GM12875 (cell line): ENCODE data around the gene HDAC11.
"Not testable (repeated sequence)": the region's sequence is repeated elsewhere in the genome, so short reads cannot be mapped to it uniquely, and the experiment has no call there.

Source experiments
- H3K4me3 ChIP-seq: one replicate; pipeline ENCODE4 v1.5.1; 2011; ENCODE audit warnings: low read depth, low read length, control low read depth
- CTCF ChIP-seq: IDR thresholded peaks from 2 replicates; pipeline ENCODE4 v1.5.1; 2011; ENCODE audit warnings: low read depth, mild to moderate bottlenecking, control low read depth, inconsistent platforms, low read length, moderate library complexity, borderline replicate concordance; ENCODE audit not compliant: insufficient read depth

The HDAC11 gene

GRCh38 chr3:13479582-13480339, at the start of gene HDAC11:
Gene HDAC11 (plus strand): TSS chr3:13480306. CDS start chr3:13480348, 42 bp downstream.
- peak within 1 kb of the TSS; percentile 49 for H3K4me3 ChIP-seq
- TF ChIP-seq CTCF: no peak

- H3K4me3 ChIP-seq: not testable (repeated sequence)
Observed at GRCh38 chr3:13430411-13430875, 49.7 kb upstream of the HDAC11 start.

GRCh38 chr3:13432093-13432492, 48.0 kb upstream of the HDAC11 start:
- TF ChIP-seq CTCF: no peak
- no peak overlapping the region for H3K4me3 ChIP-seq

- H3K4me3 ChIP-seq: no peak overlapping the region
Observed at GRCh38 chr3:13433912-13434311, 46.2 kb upstream of the HDAC11 start.

GRCh38 chr3:13436213-13436612, 43.9 kb upstream of the HDAC11 start:
- not testable (repeated sequence) for H3K4me3 ChIP-seq

More at GRCh38 chr3:13433912-13434311, 46.2 kb upstream of the HDAC11 start:
- TF ChIP-seq CTCF: no peak

GRCh38 chr3:13440204-13440817, 39.8 kb upstream of the HDAC11 start:
- no peak for TF ChIP-seq CTCF
- H3K4me3 ChIP-seq: no peak overlapping the region

- H3K4me3 ChIP-seq: not testable (repeated sequence)
Observed at GRCh38 chr3:13442882-13443281, 37.2 kb upstream of the HDAC11 start.

- no peak for TF ChIP-seq CTCF
- H3K4me3 ChIP-seq: peak overlapping the region; percentile 17
Observed at GRCh38 chr3:13451301-13451673, 28.8 kb upstream of the HDAC11 start.
